WI38 (cell line): ENCODE measurements around the gene PCBP3.
"Not testable (repeated sequence)": the region's sequence is repeated elsewhere in the genome, so short reads cannot be mapped to it uniquely, and the experiment has no call there.

Experiments used
- H3K4me3 ChIP-seq: 2 replicates; pipeline ENCODE4 v1.5.1; 2011; ENCODE audit warnings: low read depth, mild to moderate bottlenecking, control low read depth, low read length
- CTCF ChIP-seq: IDR thresholded peaks from 2 replicates; pipeline ENCODE4 v1.5.1; 2012; ENCODE audit warnings: low read depth, mild to moderate bottlenecking, control low read depth, low read length

Gene PCBP3

GRCh38 chr21:45706299-45706698, 62.8 kb downstream of the PCBP3 start:
- H3K4me3 ChIP-seq = no peak overlapping the region
- no peak for TF ChIP-seq CTCF

GRCh38 chr21:45709173-45709572, 65.6 kb downstream of the PCBP3 start:
- no peak for TF ChIP-seq CTCF
- H3K4me3 ChIP-seq = no peak overlapping the region

GRCh38 chr21:45709696-45710268, 66.3 kb downstream of the PCBP3 start:
- no peak overlapping the region for H3K4me3 ChIP-seq
- TF ChIP-seq CTCF = no peak

GRCh38 chr21:45710306-45710705, 66.8 kb downstream of the PCBP3 start:
- not testable (repeated sequence) for H3K4me3 ChIP-seq

GRCh38 chr21:45713613-45714012, 70.1 kb downstream of the PCBP3 start:
- H3K4me3 ChIP-seq = no peak overlapping the region
- TF ChIP-seq CTCF = no peak

GRCh38 chr21:45715441-45715840, 71.9 kb downstream of the PCBP3 start:
- TF ChIP-seq CTCF = no peak
- H3K4me3 ChIP-seq = no peak overlapping the region

- H3K4me3 ChIP-seq = no peak overlapping the region
- TF ChIP-seq CTCF = no peak
Measured at GRCh38 chr21:45718413-45718812, 74.9 kb downstream of the PCBP3 start.

GRCh38 chr21:45719177-45719802, 75.8 kb downstream of the PCBP3 start:
- no peak overlapping the region for H3K4me3 ChIP-seq
- no peak for TF ChIP-seq CTCF

GRCh38 chr21:45720204-45720603, 76.7 kb downstream of the PCBP3 start:
- H3K4me3 ChIP-seq = not testable (repeated sequence)
